HS-27A (cell line): Measurements from ENCODE around the gene TBCK.
"Not testable (repeated sequence)": the region's sequence is repeated elsewhere in the genome, so short reads cannot be mapped to it uniquely, and the experiment has no call there.

ENCODE experiments used
- DNase-seq: peaks from one replicate; pipeline ENCODE4 v3.0.0-alpha.2; 2012; ENCODE audit warnings: low read depth, missing footprints

Gene TBCK

DNA sequence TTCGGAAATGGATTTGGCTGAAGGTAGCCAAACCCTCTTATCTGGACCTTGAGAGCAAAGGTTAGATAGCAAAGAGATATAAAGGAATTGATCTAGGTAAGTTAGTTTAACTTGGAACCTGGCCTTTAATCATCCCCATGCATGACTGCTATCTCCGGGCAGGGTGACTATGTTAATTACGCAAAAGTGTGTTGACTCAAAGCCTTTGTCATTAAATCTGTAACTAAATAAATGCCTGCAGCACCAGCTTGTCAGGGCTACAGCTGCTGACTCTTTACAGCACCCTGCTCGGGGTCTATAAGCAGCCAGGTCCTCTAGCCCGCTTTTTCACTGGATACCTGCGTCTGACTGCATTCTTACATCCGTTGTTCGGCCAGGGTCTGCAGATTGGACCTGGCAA is 201.7 kb downstream of the TBCK start:
- no peak for DNase-seq

DNA sequence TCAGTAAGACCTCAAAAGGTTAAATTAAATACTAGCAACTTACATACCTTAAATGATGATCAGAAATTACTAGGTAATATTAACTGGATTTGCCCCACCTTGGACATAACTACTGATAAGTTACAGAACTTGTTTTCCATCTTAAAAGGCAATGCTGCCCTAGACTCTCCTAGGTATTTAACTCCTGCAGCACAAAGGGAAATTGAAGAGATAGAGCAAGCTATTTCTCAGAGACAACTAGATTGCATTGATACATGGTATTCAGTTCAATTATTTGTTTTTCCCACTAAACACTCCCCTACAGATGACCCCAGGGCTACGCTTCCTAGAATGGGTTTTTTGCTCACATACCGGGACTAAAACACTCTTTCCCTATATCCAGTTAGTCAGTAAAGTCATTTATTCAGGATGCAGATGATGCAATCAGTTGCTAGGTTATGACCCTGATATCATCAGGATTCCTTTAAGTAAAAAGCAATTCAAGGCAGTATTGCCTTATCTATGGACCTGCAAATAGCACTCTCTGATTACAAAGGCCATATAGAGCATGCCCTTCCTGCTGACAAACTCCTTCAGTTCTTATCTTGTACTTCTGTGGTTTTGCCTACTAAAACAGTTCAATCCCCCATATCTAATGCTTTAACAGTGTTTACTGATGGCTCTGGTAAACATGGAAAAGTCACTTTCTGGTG is 204.1 kb downstream of the TBCK start:
- DNase-seq = not testable (repeated sequence)

DNA sequence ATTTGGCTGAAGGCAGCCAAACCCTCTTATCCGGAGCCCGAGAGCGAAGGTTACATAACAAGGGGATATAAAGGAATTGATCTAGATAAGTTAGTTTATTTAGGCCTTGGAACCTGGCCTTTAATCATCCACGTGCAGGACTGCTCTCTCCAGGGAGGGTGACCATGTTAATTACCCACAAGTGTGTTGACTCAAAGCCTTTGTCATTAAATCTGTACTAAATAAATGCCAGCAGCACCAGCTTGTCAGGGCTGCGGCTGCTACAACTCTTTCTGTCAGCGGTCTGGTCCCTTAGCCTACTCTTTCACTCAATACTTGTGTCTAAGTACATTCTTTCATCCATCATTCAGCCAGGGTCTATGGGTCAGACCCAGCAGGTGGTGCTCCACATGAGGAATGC is 206.1 kb downstream of the TBCK start:
- no peak for DNase-seq

DNA sequence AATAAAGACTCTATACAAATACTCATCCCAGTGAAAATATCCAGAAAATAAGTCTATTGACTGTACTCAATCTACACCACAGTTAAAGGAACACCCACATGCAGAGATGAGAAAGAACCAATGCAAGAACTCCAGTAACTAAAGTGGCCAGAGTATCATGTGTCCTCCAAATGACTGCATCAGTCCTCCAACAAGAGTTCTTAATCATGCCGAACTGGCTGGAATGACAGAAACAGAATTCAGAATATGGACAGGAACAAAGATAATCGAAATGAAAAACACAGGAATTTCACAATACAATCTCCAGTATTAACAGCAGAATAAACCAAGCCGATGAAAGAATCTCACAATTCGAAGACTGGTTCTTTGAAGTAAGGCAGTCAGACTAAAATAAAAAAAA is 210.3 kb downstream of the TBCK start:
- DNase-seq = no peak

DNA sequence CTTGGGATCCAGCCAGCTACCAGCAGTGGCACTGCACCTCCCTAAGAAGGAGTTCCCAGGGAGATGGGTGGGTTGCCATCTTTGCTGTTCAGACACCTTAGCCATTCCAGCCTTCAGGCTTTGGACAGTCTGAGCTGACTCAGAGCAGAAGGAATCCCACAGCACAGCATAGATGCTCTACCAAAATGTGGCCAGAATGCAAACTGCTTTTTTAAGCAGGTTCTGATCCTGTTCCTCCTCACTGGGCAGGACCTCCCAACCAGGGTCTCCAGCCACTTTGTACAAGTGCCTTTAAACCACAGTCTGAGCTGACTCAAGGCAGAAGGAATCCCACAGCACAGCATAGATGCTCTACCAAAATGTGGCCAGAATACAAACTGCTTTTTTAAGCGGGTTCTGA is 211.7 kb downstream of the TBCK start:
- DNase-seq = no peak

DNA sequence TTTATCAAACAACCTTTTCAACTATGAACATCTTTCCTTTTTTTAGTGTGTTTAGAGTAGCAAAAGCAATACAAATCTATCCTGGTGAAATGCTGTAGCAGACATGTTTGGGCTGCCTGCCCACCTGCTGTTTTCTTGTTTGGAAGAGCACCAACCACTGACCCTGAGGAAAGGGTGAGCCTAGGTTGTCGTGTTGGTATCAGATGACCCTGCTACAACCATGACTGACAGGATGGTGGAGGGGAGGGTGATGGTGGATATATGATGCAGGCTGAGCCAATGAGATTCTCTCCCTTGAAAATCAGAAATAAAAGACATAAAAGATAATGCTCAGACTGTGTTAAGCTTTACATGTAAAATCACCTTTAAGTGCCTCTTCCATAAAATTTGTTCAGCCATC is 219.6 kb downstream of the TBCK start:
- no peak for DNase-seq

DNA sequence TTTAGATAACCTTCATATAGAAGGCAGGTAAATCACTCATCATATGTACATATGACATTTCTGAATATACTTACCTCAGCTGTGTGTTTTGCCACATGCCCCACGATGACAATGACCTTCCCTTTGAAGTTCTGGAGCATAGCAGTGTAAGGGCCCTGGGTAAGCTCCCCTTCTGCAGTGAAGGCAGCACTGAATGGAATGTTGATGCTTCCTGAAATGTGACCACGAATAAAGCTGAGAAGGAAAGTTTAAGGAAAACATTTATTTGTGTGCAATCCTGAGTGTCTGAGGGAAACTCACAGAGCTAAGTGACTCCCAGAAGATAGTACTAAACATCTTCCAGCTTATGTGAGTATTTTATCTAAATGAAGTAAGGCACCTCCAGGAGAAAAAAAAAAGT is 220.6 kb downstream of the TBCK start:
- DNase-seq = no peak

DNA sequence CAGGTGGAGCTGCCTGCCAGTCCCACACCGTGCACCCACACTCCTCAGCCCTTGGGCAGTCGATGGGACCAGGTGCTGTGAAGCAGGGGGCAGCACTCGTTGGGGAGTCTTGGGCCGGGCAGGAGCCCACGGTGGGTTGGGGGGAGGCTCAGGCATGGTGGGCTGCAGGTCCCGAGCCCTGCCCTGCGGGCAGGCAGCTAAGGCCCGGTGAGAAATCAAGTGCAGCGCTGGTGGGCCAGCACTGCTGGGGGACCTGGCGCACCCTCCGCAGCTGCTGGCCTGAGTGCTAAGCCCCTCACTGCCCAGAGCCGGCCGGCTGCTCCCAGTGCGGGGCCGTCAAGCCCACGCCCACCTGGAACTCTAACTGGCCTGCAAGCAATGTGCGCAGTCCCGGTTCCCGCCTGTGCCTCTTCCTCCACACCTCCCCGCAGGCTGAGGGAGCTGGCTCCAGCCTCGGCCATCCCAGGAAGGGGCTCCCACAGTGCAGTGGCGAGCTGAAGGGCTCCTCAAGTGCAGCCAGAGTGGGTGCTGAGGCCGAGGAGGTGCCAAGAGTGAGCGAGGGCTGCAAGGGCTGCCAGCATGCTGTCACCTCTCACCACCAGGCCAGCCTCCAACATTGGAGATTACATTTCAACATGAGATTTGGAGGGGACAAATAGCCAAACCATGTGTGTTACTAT is 223.5 kb downstream of the TBCK start:
- no peak for DNase-seq

DNA sequence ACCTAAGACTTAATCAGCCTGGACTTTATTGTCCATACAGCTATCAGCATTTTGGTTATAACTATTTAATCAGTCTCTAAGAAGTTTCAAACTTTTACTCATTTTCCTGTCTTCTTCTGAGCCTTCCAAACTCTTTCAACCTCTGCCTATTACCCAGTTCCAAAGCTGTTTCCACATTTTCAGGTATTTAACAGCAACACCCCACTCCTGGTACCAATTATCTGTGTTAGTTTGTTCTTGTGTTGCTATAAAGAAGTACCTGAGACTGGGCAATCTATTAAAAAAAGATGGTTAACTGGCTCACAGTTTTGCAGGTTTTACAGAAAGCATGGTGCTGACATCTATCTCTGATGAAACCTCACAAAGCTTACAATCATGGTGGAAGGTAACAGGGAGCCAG is 225.2 kb downstream of the TBCK start:
- DNase-seq = no peak

DNA sequence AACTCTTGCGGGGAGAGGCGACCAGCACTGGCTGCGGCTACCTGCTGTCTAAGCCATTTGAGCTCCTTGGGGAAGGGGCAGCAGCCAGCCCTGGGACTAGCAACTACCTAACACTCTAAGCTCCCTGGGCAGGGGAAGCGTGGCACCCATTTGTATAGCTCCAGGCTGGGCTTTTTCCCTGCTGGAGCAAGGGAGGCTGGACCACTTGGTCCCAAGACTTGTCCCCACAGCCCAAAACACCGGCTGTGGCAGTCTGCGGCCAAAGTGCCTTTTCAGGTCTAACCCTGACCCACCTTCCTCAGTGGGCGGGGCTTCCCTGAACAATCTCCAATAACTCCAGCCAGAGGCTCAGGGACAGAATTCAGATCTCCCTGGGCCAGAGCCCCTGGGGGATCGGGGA is 232.9 kb downstream of the TBCK start:
- no peak for DNase-seq

DNA sequence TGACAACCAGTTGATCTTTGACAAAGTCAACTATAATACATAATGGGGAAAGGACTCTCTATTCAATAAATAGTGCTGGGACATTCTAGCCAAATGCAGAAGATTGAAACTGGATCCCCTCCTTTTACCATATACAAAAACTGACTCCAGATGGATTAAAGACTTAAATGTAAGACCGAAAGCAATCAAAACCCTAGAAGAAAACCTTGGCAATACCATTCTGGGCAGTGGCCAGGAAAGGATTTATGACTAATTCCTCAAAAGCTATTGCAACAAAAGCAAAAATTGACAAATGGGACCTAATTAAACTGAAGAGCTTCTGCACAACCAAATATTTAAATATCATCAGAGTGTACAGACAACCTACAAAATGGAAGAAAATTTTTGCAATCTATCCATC is 235.6 kb downstream of the TBCK start:
- no peak for DNase-seq

DNA sequence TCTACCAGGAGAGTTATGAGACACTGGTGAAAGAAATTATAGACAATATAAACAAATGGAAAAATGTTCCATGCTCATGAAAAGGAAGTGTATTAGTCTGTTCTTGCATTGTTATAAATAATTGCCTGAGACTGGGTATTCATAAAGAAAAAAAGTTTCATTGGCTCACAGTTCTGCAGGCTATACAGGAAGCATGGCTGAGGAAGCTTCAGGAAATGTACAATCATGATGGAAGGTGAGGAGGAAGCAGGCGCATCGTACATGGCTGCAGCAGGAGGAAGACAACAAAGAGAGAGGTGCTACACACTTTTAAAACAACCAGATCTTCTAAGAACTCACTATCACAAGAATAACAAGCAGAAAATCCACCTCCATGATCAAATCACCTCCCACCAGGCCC is 236.4 kb downstream of the TBCK start:
- no peak for DNase-seq

DNA sequence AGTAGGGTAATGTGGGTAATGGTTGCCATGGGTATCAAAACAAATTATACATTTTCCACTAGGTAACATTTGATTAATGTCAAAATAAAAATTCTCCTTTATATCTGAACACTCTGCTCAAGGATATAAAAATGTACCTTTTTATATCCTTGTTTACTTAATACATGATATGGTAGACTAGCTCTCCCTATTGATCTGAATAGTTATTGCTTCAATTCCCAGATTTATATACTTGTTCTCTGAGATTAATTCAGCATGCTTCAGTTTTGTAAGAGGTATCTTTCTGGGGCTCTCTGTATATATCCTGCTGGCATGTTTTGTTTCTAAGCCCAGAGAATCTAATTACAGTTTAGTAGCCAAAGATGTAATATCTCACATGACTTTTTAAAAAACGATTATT is 251.0 kb downstream of the TBCK start:
- no peak for DNase-seq

DNA sequence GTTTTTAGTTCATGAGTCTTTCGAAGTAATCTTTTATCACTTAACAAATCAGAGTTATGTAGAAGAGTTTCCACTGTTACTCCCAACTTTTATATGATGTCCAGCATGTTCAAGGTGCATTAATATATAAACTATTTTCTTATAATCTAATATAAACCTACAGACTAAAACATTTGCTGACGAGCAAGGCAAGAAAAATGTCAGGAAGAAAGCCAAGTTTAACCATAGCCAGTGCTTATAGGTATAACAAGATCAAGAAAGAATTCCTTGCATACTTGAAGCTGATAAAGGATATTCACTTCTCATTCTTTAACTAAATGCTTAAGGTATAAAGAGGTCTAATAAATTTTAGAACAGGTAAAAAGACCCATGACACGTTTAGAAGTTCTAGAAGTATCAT is 253.0 kb downstream of the TBCK start:
- DNase-seq = no peak

DNA sequence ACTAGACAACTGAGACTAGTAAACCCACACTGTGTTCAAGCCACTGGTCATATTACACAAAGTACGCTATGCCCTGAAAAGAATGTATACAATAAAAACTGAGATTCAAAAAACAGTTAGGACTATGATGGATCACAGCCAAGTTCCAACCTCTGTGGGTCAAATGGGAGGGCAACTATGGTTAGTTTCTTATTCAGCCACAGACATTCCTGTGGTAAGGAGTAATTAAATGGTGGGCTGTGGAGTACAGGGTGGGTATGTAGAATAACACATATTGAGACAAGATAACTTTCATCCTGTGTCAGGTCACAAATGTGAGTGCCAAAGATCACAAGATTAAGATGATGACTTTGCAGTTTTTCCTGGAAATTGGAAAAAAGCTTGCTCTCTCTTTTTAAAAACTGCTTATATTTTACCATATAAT is 253.5 kb downstream of the TBCK start:
- DNase-seq = peak; percentile 47

DNA sequence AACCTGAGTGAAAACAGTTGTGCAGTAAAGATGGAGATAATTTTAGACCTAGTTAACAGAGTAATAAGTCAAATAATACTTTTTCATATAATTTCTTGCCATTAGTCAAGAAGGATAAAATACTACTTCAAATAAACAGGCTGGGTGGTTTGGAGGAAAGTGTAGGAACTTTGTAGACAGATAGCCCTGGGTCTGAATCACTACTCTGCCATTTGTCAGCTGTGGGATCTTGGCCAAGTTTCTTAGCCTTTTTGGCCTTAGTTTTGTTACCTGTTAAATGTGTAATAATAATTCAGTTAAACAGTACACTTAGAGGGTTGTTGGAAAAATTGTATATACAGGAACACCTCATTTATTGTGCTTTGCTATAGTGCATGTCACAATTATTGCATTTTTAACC is 257.1 kb downstream of the TBCK start:
- no peak for DNase-seq

DNA sequence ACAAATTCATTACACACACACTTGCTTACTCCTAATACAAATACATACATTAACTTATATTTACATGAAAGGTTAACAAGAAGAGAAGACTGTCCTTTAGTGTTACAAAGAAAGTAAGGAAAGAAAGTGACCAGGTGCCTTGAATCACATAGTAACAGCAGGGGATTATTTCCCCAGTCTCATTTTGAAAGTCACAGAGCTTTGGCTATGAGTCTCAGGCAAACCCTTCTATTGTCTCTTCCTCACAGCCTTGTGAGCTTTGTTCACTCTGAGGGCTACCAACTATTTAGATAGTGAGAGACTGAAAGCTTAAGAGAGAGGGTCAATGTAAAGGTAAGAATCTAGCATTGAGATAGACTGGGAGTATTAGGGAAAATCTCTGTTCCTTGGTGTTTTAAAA is 259.1 kb downstream of the TBCK start:
- DNase-seq = no peak

DNA sequence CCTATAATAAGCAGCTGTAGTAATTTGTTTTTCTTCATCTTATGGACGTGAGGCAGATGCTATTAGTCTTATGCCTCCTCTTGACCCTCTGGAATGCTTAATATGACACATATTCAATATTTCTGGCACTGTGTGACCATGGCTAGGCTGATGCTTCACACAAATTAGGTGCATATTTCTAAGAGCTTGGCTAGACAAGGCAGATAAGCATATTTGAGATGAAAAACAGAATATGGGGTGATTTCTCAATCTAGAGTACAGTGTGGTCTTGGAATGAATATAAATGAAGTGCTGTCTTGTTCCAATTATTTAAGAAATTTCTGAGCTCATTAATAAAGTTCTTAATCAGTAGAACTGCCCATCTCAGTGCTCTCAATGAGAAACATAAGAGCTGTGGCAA is 264.5 kb downstream of the TBCK start:
- DNase-seq = no peak

DNA sequence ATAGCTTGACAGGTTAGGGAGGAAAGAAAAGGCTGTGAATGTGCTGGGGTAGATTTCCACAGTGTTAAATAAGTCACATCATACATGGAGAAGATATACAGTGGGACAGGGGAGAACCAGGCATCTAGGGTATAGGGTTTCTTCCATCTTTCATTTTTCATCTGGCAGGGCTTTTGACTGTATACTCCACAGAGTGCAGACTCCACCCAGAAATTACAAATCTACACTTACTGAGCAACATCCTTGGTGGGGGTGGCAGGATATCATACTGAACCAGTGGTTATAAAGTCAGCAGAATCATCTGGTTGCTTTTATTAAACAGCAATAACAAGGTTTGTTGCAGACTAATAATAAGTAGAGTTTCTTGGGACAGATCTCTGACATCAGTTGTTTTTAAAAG is 266.5 kb downstream of the TBCK start:
- DNase-seq = no peak

DNA sequence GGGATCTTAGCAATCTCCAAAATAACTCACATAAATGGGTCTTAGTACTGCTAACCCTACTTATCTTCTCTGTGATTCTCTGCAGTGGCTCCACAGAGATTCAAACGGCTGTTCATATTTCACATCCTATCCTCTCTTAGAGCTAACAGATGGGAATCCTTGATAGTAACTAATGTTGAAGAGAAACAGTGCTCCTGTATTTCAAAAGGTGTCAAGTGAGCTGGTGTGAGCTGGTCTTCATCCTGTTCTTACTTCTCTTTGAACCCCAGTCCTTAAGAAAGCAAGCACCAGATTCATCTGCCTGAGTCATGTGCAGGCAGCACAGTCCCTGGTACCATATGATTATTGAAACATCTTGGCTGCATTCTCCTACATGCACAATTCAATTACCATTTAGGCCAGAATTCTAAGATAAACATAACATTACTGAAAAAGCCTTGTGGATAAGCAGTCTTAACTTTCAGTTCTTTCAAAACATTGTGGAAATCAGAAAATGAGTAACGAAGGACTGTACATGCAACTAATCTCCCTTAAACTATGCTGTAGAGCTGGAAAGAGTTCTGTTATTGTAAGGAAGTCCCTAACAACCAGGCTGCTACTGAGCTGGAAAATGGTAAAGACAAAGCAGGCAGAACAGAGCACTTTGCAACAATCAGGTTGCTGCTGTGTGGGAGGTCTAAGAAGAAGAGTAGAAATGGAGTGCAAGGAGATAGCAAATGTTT is 267.6 kb downstream of the TBCK start:
- DNase-seq = no peak

DNA sequence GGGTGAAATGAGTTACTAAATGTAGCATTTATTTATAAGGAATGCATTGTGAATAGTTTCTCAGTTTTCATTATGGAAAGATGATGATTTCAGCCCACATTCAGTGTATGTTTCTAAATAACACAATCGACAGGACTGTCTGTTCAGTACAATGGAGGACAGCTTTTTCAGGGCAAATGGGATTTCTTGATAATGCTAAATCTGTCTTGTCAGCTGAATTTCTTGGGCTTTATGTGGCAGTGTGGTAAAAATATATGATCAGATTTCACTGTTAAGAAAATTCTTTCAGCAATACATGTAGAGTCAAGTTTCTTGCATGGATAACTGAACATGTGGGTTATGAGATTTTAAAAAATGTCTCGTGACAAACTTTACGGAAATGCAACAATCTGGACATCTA is 269.9 kb downstream of the TBCK start:
- no peak for DNase-seq

DNA sequence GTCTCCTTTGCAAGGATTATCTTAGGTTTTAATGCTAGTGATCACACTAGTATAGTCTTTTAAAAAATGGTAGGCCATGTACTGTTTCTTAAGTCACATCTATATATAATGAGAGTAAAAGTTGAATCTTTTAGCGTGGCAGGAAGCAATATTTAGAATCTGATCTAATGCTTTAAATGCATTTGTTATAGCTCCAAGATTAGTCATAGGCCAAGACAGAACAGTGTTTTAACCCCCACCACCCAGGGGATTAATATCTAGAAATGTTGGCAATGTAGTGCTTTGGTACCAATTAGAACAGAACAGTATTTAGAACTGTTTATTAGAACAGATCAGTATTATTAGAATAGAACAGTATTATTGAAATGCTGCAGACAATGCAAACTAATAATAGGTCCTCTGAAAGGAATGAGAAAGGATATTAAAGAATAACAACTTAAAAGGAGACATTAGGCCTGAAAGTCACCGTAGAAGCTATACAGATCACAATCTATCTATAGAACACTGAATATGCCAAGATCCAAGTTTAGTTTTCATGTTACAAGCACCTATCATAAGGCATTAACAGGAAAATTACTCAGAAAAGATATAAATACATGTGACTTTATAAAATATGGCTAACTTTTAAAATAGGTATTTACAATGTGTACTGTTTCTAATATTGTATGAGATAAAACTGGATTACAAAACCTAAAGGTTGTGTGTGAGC is 274.6 kb downstream of the TBCK start:
- DNase-seq = no peak

DNA sequence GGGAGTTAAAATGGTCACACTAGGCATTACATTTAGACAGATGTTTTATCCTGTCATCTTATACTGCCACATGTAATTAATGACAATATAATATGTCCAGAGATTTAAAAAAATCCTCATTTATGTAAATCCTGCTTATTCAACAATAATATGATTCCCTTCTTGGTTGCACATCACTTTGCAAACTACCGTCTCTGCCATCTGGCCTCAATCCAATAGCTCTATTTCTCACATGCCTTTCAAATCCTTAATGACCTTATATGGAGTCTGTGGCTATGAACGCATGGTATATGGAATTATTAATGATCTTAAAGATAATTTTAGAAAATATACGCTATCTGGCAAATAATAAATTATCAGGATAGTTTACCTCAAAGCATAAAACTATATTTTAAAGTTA is 276.2 kb downstream of the TBCK start:
- no peak for DNase-seq
